Left ventricle myocardium inferior (tissue), 1 donor: ENCODE results near the gene ANKRD2. TPM values are rescaled to one million over a fixed set of nuclear protein-coding genes. Genes with fewer than 3 reads are reported as not detected.

Experiments
- DNase-seq: peaks from one replicate; pipeline ENCODE4 v3.0.0-alpha.2; 2020
- H3K27ac ChIP-seq: fragments of 200-600 bp; replicated peaks from 2 replicates; pipeline ENCODE4 v1.8.0; 2021
- H3K27me3 ChIP-seq: fragments of 200-600 bp; 2 replicates; pipeline ENCODE4 v1.8.0; 2021; ENCODE audit warnings: low read depth
- H3K36me3 ChIP-seq: fragments of 200-600 bp; 2 replicates; pipeline ENCODE4 v1.8.0; 2021
- H3K4me1 ChIP-seq: fragments of 200-600 bp; 2 replicates; pipeline ENCODE4 v1.8.0; 2021
- H3K4me3 ChIP-seq: fragments of 200-600 bp; 2 replicates; pipeline ENCODE4 v1.8.0; 2021; ENCODE audit warnings: mild to moderate bottlenecking, moderate library complexity
- H3K9me3 ChIP-seq: fragments of 200-600 bp; replicated peaks from 2 replicates; pipeline ENCODE4 v1.8.0; 2021
- intact Hi-C: fragments of 100-400 bp; cut with micrococcal nuclease; formaldehyde crosslinking; loops from one replicate; pipeline ENCODE4 v1.11.0; 2022
- total RNA-seq: library from RNA; stranded (reverse); fragmentation: NEBNext Ultra II Directional; extraction: Animal tissue kit (Norgen Biotek cat#: 25700); gene quantifications from one replicate; pipeline ENCODE4 v1.2.1, GENCODE V29; 2021
- TF ChIP-seq, protein P1 (sequence below): fragments of 200-600 bp; IDR thresholded peaks from 2 replicates; pipeline ENCODE4 v1.8.0; 2021; ENCODE audit warnings: antibody characterized with exemption, mild to moderate bottlenecking, borderline replicate concordance
- donor health status: DM: no; HTN: yes; CAD: no; lungs with severe emphysema.

ANKRD2 gene
- total RNA-seq, 1 donor from 2014 or later, result 969 TPM

GRCh38 chr10:97529685-97530465 lies 42.7 kb upstream of the ANKRD2 start:
- intact Hi-C loops, result no loop called here
- TF ChIP-seq, protein P1, sequence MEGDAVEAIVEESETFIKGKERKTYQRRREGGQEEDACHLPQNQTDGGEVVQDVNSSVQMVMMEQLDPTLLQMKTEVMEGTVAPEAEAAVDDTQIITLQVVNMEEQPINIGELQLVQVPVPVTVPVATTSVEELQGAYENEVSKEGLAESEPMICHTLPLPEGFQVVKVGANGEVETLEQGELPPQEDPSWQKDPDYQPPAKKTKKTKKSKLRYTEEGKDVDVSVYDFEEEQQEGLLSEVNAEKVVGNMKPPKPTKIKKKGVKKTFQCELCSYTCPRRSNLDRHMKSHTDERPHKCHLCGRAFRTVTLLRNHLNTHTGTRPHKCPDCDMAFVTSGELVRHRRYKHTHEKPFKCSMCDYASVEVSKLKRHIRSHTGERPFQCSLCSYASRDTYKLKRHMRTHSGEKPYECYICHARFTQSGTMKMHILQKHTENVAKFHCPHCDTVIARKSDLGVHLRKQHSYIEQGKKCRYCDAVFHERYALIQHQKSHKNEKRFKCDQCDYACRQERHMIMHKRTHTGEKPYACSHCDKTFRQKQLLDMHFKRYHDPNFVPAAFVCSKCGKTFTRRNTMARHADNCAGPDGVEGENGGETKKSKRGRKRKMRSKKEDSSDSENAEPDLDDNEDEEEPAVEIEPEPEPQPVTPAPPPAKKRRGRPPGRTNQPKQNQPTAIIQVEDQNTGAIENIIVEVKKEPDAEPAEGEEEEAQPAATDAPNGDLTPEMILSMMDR, result no peak
- peak overlapping the region; percentile 2 for H3K27ac ChIP-seq
- H3K4me1 ChIP-seq, result peaks cover 30% of the 10 kb centered on the region
- no peaks in the 10 kb centered on the region for H3K36me3 ChIP-seq
- no peaks in the 10 kb centered on the region for H3K9me3 ChIP-seq
- DNase-seq, result no peak
- H3K27me3 ChIP-seq, result no peaks in the 10 kb centered on the region
- H3K4me3 ChIP-seq, result no peak overlapping the region

DNA sequence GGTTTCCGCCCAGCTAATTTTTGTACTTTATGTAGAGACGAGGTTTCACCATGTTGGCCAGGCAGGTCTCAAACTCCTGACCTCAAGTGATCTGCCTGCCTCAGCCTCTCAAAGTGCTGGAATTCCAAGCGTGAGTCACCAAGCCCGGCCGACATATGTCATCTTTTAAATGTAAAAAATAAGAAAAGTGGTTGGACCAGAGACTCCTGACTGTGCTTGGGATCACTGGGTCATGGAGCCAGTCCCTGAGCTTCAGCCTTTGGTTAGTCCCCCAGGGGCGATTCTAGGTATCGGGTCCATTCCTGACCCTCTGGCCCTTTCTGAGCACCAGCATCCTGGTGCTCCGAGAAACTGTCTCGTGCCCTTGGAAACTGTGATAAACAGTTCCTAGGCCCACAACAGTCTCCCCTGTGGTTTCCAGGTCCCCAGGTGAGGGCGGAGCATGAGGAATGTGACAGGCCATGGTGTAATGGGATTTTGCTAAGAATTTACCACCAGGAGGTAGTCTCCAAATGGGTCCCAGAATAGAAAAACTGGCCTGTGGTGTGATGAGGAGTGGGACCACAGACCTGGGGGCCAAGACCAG lies 41.1 kb upstream of the ANKRD2 start:
- Histone ChIP-seq H3K27ac (no peak overlapping the region), H3K4me1 (peaks cover 18% of the 10 kb centered on the region), H3K4me3 (no peak overlapping the region), H3K9me3 (no peaks in the 10 kb centered on the region), H3K36me3 (no peaks in the 10 kb centered on the region), H3K27me3 (no peaks in the 10 kb centered on the region)
- no peak for DNase-seq
- TF ChIP-seq, protein P1, result no peak
- intact Hi-C loops, result no loop called here

DNA sequence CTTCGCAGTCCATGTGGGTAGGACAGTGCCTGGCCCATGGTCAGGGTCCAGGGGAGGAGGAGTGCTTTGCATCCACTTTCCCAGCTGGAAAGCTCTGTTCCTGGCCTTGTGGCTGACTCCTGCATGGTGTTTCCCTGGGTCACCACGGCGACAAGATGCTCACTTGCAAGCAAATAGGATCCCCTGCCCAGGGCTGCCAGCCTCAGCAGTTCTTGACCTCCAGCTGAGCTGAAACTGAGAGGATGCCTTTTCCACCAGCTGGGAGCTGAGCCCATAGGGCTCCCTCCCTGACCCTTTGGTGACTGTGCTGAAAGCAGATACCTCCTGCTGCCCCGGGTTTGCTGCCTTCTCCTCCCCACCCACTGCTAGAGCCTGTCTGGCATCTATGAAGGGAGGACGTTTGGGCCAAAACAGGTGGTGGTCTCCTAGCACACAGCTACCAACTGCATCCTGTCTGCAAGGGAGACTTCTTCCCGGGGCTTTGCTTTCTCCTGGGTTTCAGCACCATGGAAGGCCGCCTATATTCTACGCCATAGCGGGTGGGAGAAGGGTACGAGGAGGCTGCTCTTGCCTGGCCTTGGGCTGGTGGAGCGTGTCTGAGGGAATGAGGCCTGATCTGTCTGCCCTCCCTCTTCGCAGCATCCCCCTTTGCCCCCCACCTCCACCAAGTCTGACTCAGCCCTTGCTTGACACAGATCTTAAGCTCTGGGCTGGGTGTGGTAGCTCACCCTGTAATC lies 39.5 kb upstream of the ANKRD2 start:
- H3K27me3 ChIP-seq, result no peaks in the 10 kb centered on the region
- intact Hi-C loops, result no loop called here
- no peaks in the 10 kb centered on the region for H3K36me3 ChIP-seq
- TF ChIP-seq, protein P1, result no peak
- H3K9me3 ChIP-seq, result no peaks in the 10 kb centered on the region
- H3K4me3 ChIP-seq, result no peak overlapping the region
- H3K27ac ChIP-seq, result no peak overlapping the region
- DNase-seq, result no peak
- peaks cover 11% of the 10 kb centered on the region for H3K4me1 ChIP-seq

GRCh38 chr10:97533888-97534287 lies 38.7 kb upstream of the ANKRD2 start:
- Histone ChIP-seq H3K9me3 (no peaks in the 10 kb centered on the region), H3K36me3 (no peaks in the 10 kb centered on the region), H3K4me3 (no peak overlapping the region), H3K4me1 (peaks cover 17% of the 10 kb centered on the region), H3K27ac (no peak overlapping the region), H3K27me3 (no peaks in the 10 kb centered on the region)
- DNase-seq, result no peak
- intact Hi-C loops, result no loop called here
- TF ChIP-seq, protein P1, result no peak

DNA sequence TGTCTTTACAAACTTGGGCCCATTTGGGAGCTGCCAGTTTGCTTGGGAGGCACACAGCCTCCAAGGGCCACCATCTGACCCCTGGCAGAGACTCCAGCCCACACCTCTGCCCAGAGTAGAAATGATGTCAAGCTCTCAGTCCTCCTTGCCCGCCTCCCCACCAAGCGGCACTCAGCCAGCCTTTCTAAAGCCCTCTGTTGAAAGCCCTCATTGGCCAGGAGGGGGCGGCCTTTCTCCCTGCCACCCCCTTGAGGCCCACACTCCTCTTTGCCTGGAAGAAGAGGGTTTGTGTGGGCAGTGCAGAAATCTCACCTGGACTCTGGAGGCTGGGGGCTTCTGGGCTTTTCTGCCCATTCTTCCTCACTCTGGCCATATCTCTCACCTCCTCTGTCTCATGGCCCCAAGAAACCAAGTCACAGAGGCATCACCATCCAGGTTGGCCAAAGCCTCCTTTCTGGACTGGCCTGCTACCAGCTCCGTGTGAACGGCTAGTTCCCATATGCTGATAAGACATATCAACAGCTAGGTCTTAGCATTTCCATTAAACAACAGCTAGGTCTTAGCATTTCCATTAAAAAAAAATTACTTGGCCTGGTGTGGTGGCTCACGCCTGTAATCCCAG lies 37.7 kb upstream of the ANKRD2 start:
- Histone ChIP-seq H3K27me3 (no peaks in the 10 kb centered on the region), H3K27ac (no peak overlapping the region), H3K4me3 (no peak overlapping the region), H3K9me3 (no peaks in the 10 kb centered on the region), H3K36me3 (no peaks in the 10 kb centered on the region), H3K4me1 (peaks cover 25% of the 10 kb centered on the region)
- TF ChIP-seq, protein P1, result peak; percentile 57
- intact Hi-C loops, result no loop called here
- DNase-seq, result no peak
